HepG2 (cell line): Measurements from ENCODE around the gene TBC1D5. TPM values are rescaled to one million over a fixed set of nuclear protein-coding genes. Genes with fewer than 3 reads are reported as not detected.

Source experiments
- ATAC-seq: fragments of 200-7000 bp; cut with Tn5 transposase; 3 replicates; pipeline ENCODE4 v1.9.1; 2020; ENCODE audit warnings: mild to moderate bottlenecking, moderate library complexity
- BruUV-seq: library from RNA; stranded (reverse); fragments of 400-500 nt; replicated peaks from 2 replicates; lab custom pipeline; 2021; lab: Mats Ljungman, UMichigan
- CTCF ChIA-PET: fragments of 300-600 bp; formaldehyde crosslinking; extraction: SDS; loops from one replicate; lab custom pipeline; 2021; ENCODE audit warnings: low total read pairs, inconsistent platforms, low intra/inter-chr PET ratio; lab: Yijun Ruan, JAX
- POLR2A ChIA-PET: fragments of 350-600 bp; sonication (Branson Sonifier 250); formaldehyde crosslinking; loops from one replicate; lab custom pipeline; 2020; ENCODE audit warnings: antibody characterized with exemption, inconsistent platforms; lab: Yijun Ruan, JAX
- DNase-seq: peaks from one replicate; pipeline ENCODE4 v3.0.0-alpha.2; 2015; ENCODE audit warnings: low spot score
- FAIRE-seq: peaks from 3 replicates; lab custom pipeline; 2011; peaks lifted over from hg19 to GRCh38; lab: Jason Lieb, UNC
- H2AFZ ChIP-seq: one replicate; pipeline ENCODE4 v1.6.1; 2011; ENCODE audit warnings: low read length, inconsistent platforms
- H3K27ac ChIP-seq: fragments of 300-600 bp; 3 replicates; pipeline ENCODE4 v1.8.0; 2011; ENCODE audit warnings: mixed run types, mild to moderate bottlenecking, mixed read lengths, low read length, inconsistent platforms; ENCODE audit not compliant: insufficient read depth; ENCODE audit errors: extremely low read length
- H3K27me3 ChIP-seq, 2 experiments: fragments of 200-600 bp in 1 of 2; 2 replicates in 1 of 2; 3 replicates in 1 of 2; pipeline versions ENCODE4 v1.6.0 to v1.8.0; 2011; ENCODE audit warnings: low read length in 2 of 2, mild to moderate bottlenecking in 2 of 2, moderate library complexity in 2 of 2, inconsistent platforms in 1 of 2; ENCODE audit not compliant: insufficient read depth in 2 of 2, control insufficient read depth in 1 of 2
- H3K36me3 ChIP-seq, 2 experiments: fragments of 200-600 bp in 1 of 2; replicated peaks in 1 of 2; 2 replicates in 1 of 2; 3 replicates in 1 of 2; pipeline versions ENCODE4 v1.5.1 to v1.8.0; 2011; ENCODE audit warnings: low read length in 2 of 2, inconsistent platforms in 1 of 2; ENCODE audit not compliant: insufficient read depth in 2 of 2, control insufficient read depth in 1 of 2
- H3K4me1 ChIP-seq: 2 replicates; pipeline ENCODE4 v1.5.1; 2012; ENCODE audit warnings: low read length, inconsistent platforms; ENCODE audit not compliant: insufficient read depth
- H3K4me2 ChIP-seq: 2 replicates; pipeline ENCODE4 v1.6.0; 2011; ENCODE audit warnings: low read depth, low read length, inconsistent platforms
- H3K4me3 ChIP-seq, 3 experiments: fragments of 200-600 bp in 1 of 3; sonication (generic), shearing (Covaris generic) in 1 of 3; replicated peaks in 1 of 3; 2 replicates each; pipeline ENCODE4 v1.5.1; 2011 to 2016; ENCODE audit warnings: low read length in 3 of 3, inconsistent platforms in 2 of 3, low read depth in 2 of 3, mild to moderate bottlenecking in 2 of 3, control low read depth in 1 of 3, mixed read lengths in 1 of 3; ENCODE audit not compliant: insufficient read depth in 1 of 3
- H3K79me2 ChIP-seq: one replicate; pipeline ENCODE4 v1.6.1; 2011; ENCODE audit warnings: low read length, inconsistent platforms; ENCODE audit not compliant: insufficient read depth
- H3K9ac ChIP-seq: 2 replicates; pipeline ENCODE4 v1.6.0; 2011; ENCODE audit warnings: mild to moderate bottlenecking, low read depth, low read length, inconsistent platforms; ENCODE audit not compliant: insufficient read depth
- H3K9me3 ChIP-seq: 2 replicates; pipeline ENCODE4 v1.5.1; 2012; ENCODE audit warnings: mild to moderate bottlenecking, low read length
- H4K20me1 ChIP-seq: 2 replicates; pipeline ENCODE4 v1.6.0; 2011; ENCODE audit warnings: inconsistent platforms, mild to moderate bottlenecking, low read length, moderate library complexity; ENCODE audit not compliant: insufficient read depth
- CAMTA2 ChIP-seq: sonication (generic); formaldehyde crosslinking; IDR thresholded peaks from 2 replicates; pipeline ENCODE4 v1.4.0; 2020; ENCODE audit warnings: mild to moderate bottlenecking, missing genetic modification reagents, borderline replicate concordance
- EEA1 ChIP-seq: sonication (generic); formaldehyde crosslinking; IDR thresholded peaks from 2 replicates; pipeline ENCODE4 v1.5.1; 2020; ENCODE audit warnings: mild to moderate bottlenecking, missing genetic modification reagents, borderline replicate concordance
- ETV5 ChIP-seq: IDR thresholded peaks from 2 replicates; pipeline ENCODE4 v1.6.1; 2018; ENCODE audit warnings: missing biosample characterization, missing genetic modification reagents, inconsistent platforms, borderline replicate concordance
- FOXC1 ChIP-seq: sonication (generic); formaldehyde crosslinking; IDR thresholded peaks from 2 replicates; pipeline ENCODE4 v1.8.0; 2022; ENCODE audit warnings: mild to moderate bottlenecking, missing genetic modification reagents, borderline replicate concordance
- FOXK2 ChIP-seq: fragments of 450-650 bp; IDR thresholded peaks from 2 replicates; pipeline ENCODE4 v1.6.1; 2016
- HNF4G ChIP-seq, 2 experiments: sonication (generic) in 1 of 2; formaldehyde crosslinking in 1 of 2; IDR thresholded peaks; 2 replicates each; pipeline versions ENCODE4 v1.4.0 to v1.6.1; 2011 to 2020; ENCODE audit warnings: borderline replicate concordance in 2 of 2, low read depth in 2 of 2, mild to moderate bottlenecking in 2 of 2, low read length in 1 of 2, missing genetic modification reagents in 1 of 2, moderate library complexity in 1 of 2
- HOXA7 ChIP-seq: sonication (generic); formaldehyde crosslinking; IDR thresholded peaks from 2 replicates; pipeline ENCODE4 v1.8.1; 2022; ENCODE audit warnings: mild to moderate bottlenecking, missing genetic modification reagents, moderate library complexity
- ZNF280B ChIP-seq: sonication (generic); formaldehyde crosslinking; IDR thresholded peaks from 2 replicates; pipeline ENCODE4 v1.5.0; 2020; ENCODE audit warnings: missing genetic modification reagents, mild to moderate bottlenecking, borderline replicate concordance
- ZNF615 ChIP-seq: sonication (generic); formaldehyde crosslinking; IDR thresholded peaks from 2 replicates; pipeline ENCODE4 v1.5.0; 2020; ENCODE audit warnings: mild to moderate bottlenecking, missing genetic modification reagents, borderline replicate concordance
- WGBS: methylation state at CpG from one replicate; pipeline ENCODE4 v1.1.6; 2017; ENCODE audit warnings: low lambda C conversion rate; 5-methylcytosine and 5-hydroxymethylcytosine counted together
- in situ Hi-C: cut with HindIII; loops from 2 replicates; pipeline ENCODE4 v1.10.0; 2017; ENCODE audit warnings: low pct_unique_long_range_greater_than_20kb; ENCODE audit not compliant: extremely low pct_ligation_motif_present
- intact Hi-C: fragments of 100-400 bp; cut with micrococcal nuclease; formaldehyde crosslinking; loops from one replicate; pipeline ENCODE4 v1.10.0; 2022; ENCODE audit not compliant: unreplicated experiment
- polyA plus RNA-seq, 8 experiments: library from polyadenylated mRNA; depleted of rRNA in 3 of 8; stranded (reverse) in 7 of 8; unstranded in 1 of 8; fragments of >200 nt; fragmentation: Illumina TruSeq in 4 of 8; extraction: Trizol in 4 of 8; gene quantifications; 2 replicates each; pipeline versions ENCODE4 v1.2.1 to v1.2.3, GENCODE V29; 2011 to 2016; ENCODE audit warnings: low read depth in 4 of 8, missing spikeins in 1 of 8, mixed read lengths in 1 of 8; ENCODE audit not compliant: insufficient read depth in 1 of 8
- total RNA-seq, 5 experiments: library from RNA; depleted of rRNA; stranded (reverse); fragments of >200 nt; fragmentation: Illumina TruSeq; extraction: Trizol; gene quantifications; 2 replicates each; pipeline ENCODE4 v1.2.3, GENCODE V29; 2016; ENCODE audit warnings: low read depth in 1 of 5
- TF ChIP-seq, protein P1 (sequence below): sonication (generic); formaldehyde crosslinking; IDR thresholded peaks from 2 replicates; pipeline ENCODE4 v1.4.0; 2020; ENCODE audit warnings: mild to moderate bottlenecking, low read depth, missing genetic modification reagents

TBC1D5 gene
- total and polyA plus RNA-seq, 2 of the 13 experiments (the other 11 are each of a cell fraction or from before 2014, with no cell fraction given), result 19.2 to 33.3 TPM

DNA sequence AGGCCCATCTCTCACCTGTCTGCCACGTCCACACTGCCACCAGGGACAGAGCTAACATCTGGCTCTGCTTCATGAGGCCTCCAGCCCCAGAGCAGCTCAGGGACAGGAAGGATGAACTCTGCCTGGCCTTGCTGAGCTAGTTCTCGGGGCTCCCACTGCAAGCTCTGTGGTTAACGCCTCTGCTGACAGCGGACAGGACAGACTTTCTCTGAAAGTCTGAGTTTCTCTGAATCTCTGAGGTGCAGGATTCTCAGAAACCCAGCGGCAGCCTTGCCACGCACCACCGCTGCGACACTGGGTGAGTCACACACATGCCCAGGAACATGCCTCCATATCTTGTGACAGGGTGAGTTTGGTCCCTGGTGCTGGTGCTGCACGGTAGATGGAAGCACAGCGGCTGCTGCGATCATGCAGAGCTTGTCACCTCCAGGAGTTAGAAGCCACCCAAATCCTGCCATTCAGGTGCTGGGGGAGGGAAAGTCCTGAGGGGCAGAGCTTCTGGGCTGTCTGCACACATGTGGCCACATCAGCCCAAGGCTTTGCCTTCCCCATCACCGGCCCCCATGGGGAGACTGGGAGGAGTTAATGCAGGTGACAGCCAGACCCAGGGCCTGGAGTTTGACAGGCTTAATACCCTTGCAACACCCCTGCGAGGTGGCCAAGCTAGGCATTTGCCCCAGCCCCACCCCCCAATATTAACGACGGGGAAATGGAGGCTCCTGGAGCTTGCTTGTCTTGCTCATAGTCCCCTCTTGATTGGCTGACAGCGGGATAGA, 590.6 kb downstream of the TBC1D5 start:
- POLR2A ChIA-PET, result no interaction called here
- H3K27ac ChIP-seq, result no peak overlapping the region
- WGBS, result 100% methylated on average over 5 of the region's 16 CpGs

DNA sequence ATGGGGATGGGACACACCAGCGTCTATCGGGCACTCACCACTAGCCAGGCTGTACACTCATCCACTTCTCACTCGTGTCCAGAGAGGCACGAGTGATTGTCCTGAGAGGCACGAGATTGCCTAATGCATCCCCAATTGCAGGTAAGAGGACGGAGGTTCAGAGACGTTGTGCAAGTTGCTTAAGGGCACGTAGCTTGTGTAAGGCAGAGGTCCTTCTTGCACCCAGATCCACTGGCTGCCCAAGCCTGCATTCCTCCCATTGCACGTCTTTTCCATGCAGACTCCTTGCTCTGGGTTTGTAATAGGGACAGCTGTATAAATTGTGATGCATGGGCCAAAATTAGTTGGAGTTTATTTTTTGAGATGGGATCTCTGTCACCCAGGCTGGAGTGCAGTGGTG, 593.4 kb downstream of the TBC1D5 start:
- Histone ChIP-seq H3K4me2 (no peak overlapping the region), H3K27ac (no peak overlapping the region), H3K36me3 (no peaks in the 10 kb centered on the region), H3K4me3 (no peak overlapping the region), H3K9ac (no peak overlapping the region), H3K27me3 (no peaks in the 10 kb centered on the region), H2AFZ (no peak overlapping the region), H3K4me1 (no peaks in the 10 kb centered on the region), H3K9me3 (no peaks in the 10 kb centered on the region; the same call in 1 of the 2 replicates), H3K79me2 (no peaks in the 10 kb centered on the region), H4K20me1 (no peaks in the 10 kb centered on the region)
- no TSS peak for BruUV-seq
- in situ Hi-C loops (no loop called here), intact Hi-C loops (no loop called here)
- DNase-seq (no peak), ATAC-seq (no peak), FAIRE-seq (no peak)
- ChIA-PET POLR2A (no interaction called here), CTCF (no interaction called here)
- TF ChIP-seq, protein P1, sequence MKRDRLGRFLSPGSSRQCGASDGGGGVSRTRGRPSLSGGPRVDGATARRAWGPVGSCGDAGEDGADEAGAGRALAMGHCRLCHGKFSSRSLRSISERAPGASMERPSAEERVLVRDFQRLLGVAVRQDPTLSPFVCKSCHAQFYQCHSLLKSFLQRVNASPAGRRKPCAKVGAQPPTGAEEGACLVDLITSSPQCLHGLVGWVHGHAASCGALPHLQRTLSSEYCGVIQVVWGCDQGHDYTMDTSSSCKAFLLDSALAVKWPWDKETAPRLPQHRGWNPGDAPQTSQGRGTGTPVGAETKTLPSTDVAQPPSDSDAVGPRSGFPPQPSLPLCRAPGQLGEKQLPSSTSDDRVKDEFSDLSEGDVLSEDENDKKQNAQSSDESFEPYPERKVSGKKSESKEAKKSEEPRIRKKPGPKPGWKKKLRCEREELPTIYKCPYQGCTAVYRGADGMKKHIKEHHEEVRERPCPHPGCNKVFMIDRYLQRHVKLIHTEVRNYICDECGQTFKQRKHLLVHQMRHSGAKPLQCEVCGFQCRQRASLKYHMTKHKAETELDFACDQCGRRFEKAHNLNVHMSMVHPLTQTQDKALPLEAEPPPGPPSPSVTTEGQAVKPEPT (CRISPR knock-in tag), result no peak
- no peak for TF ChIP-seq FOXC1 (CRISPR knock-in tag)
- no peak for TF ChIP-seq CAMTA2 (CRISPR knock-in tag)
- no peak for TF ChIP-seq EEA1
- TF ChIP-seq ETV5 (CRISPR knock-in tag), result no peak
- no peak for TF ChIP-seq FOXK2
- WGBS, result 51% methylated on average over 6 of the region's 9 CpGs

More for the DNA sequence above, 590.6 kb downstream of the TBC1D5 start:
- Histone ChIP-seq H3K9me3 (no peaks in the 10 kb centered on the region; the same call in 1 of the 2 replicates), H3K4me2 (no peak overlapping the region), H3K4me1 (no peaks in the 10 kb centered on the region), H4K20me1 (no peaks in the 10 kb centered on the region), H3K36me3 (no peaks in the 10 kb centered on the region; a peak in 1 of 5 replicates), H3K79me2 (no peaks in the 10 kb centered on the region), H2AFZ (no peak overlapping the region), H3K27me3 (no peaks in the 10 kb centered on the region), H3K4me3 (no peak overlapping the region), H3K9ac (no peak overlapping the region)
- CTCF ChIA-PET, result no interaction called here
- in situ Hi-C loops (no loop called here), intact Hi-C loops (no loop called here)
- no TSS peak for BruUV-seq
- DNase-seq, result no peak
- FAIRE-seq, result no peak
- TF ChIP-seq ZNF280B (CRISPR knock-in tag), result no peak
- no peak for TF ChIP-seq HOXA7
- TF ChIP-seq HNF4G (IDR thresholded peaks at IDR 0.05; ENCODE audit: borderline replicate concordance, low read depth, low read length), result no peak
- no peak for TF ChIP-seq HNF4G (CRISPR knock-in tag; IDR thresholded peaks at IDR 0.05; ENCODE audit: borderline replicate concordance, low read depth)
- TF ChIP-seq ZNF615, result no peak
- ATAC-seq, result peak; percentile 19
